Liver (tissue), 9 donors: ENCODE data around the gene USP24. TPM values are rescaled to one million over a fixed set of nuclear protein-coding genes. Genes with fewer than 3 reads are reported as not detected.

Experiments
- DNase-seq: peaks from one replicate; pipeline ENCODE4 v3.0.0-alpha.2; 2017; ENCODE audit warnings: low spot score
- H3K27ac ChIP-seq, 2 donors: one replicate each; pipeline ENCODE4 v1.7.0; 2013; ENCODE audit warnings: inconsistent platforms in 2 of 2, low read length in 2 of 2, control low read depth in 1 of 2, low read depth in 1 of 2, mild to moderate bottlenecking in 1 of 2
- H3K27me3 ChIP-seq, 4 donors: one replicate each; pipeline versions ENCODE4 v1.6.1 to v1.7.0; 2013; ENCODE audit warnings: low read length in 3 of 4, inconsistent platforms in 1 of 4, mild to moderate bottlenecking in 1 of 4, moderate library complexity in 1 of 4; ENCODE audit not compliant: control insufficient read depth in 4 of 4, insufficient read depth in 4 of 4
- H3K36me3 ChIP-seq, 4 donors: one replicate each; pipeline versions ENCODE4 v1.6.1 to v1.7.0; 2013; ENCODE audit warnings: low read length in 3 of 4, mild to moderate bottlenecking in 3 of 4, low read depth in 1 of 4, moderate library complexity in 1 of 4; ENCODE audit not compliant: control insufficient read depth in 4 of 4, insufficient read depth in 3 of 4
- H3K4me1 ChIP-seq, 4 donors: one replicate each; pipeline versions ENCODE4 v1.6.1 to v1.7.0; 2013; ENCODE audit warnings: low read length in 3 of 4, mild to moderate bottlenecking in 3 of 4, moderate library complexity in 1 of 4; ENCODE audit not compliant: control insufficient read depth in 4 of 4, insufficient read depth in 4 of 4
- H3K4me3 ChIP-seq, 3 donors: one replicate each; pipeline versions ENCODE4 v1.6.1 to v1.7.0; 2013; ENCODE audit warnings: low read length in 3 of 3, control low read depth in 1 of 3, low read depth in 1 of 3, mild to moderate bottlenecking in 1 of 3
- H3K9ac ChIP-seq, 2 donors: one replicate each; pipeline ENCODE4 v1.7.0; 2013; ENCODE audit warnings: low read length in 2 of 2, mild to moderate bottlenecking in 2 of 2, moderate library complexity in 2 of 2, control low read depth in 1 of 2, low read depth in 1 of 2
- H3K9me3 ChIP-seq, 4 donors: one replicate each; pipeline versions ENCODE4 v1.6.1 to v1.7.0; 2013; ENCODE audit warnings: low read length in 3 of 4; ENCODE audit not compliant: control insufficient read depth in 4 of 4
- ATF3 ChIP-seq: IDR thresholded peaks from 2 replicates; pipeline ENCODE4 v1.6.1; 2016; ENCODE audit warnings: antibody characterized with exemption
- CTCF ChIP-seq: fragments of 150-350 bp; IDR thresholded peaks from 2 replicates; pipeline ENCODE4 v1.5.1; 2017; ENCODE audit warnings: improper control_type of control experiment, low read depth, low read length; ENCODE audit not compliant: missing input control
- EGR1 ChIP-seq, 2 donors: IDR thresholded peaks; 2 replicates each; pipeline ENCODE4 v1.6.1; 2016 to 2018; ENCODE audit warnings: antibody characterized with exemption in 2 of 2, low read depth in 2 of 2
- FOXA2 ChIP-seq: IDR thresholded peaks from 2 replicates; pipeline ENCODE4 v1.6.1; 2016; ENCODE audit warnings: antibody characterized with exemption
- GABPA ChIP-seq, 2 donors: IDR thresholded peaks in 1 of 2; conservative IDR thresholded peaks in 1 of 2; 2 replicates each; pipeline ENCODE4 v1.6.1; 2016; ENCODE audit warnings: antibody characterized with exemption in 2 of 2, mild to moderate bottlenecking in 1 of 2, moderate library complexity in 1 of 2
- HNF4A ChIP-seq, 2 donors: conservative IDR thresholded peaks; 2 replicates each; pipeline ENCODE4 v1.6.1; 2016; ENCODE audit warnings: antibody characterized with exemption in 2 of 2, mild to moderate bottlenecking in 2 of 2
- HNF4G ChIP-seq: IDR thresholded peaks from 2 replicates; pipeline ENCODE4 v1.6.1; 2016; ENCODE audit warnings: antibody characterized with exemption
- JUND ChIP-seq, 2 donors: IDR thresholded peaks; 2 replicates each; pipeline ENCODE4 v1.6.1; 2016; ENCODE audit warnings: antibody characterized with exemption in 2 of 2
- MAX ChIP-seq: IDR thresholded peaks from 2 replicates; pipeline ENCODE4 v1.6.1; 2016; ENCODE audit warnings: antibody characterized with exemption
- RXRA ChIP-seq, 2 donors: IDR thresholded peaks; 2 replicates each; pipeline ENCODE4 v1.6.1; 2017 to 2018; ENCODE audit warnings: antibody characterized with exemption in 2 of 2, mild to moderate bottlenecking in 1 of 2
- TAF1 ChIP-seq: conservative IDR thresholded peaks from 2 replicates; pipeline ENCODE4 v1.6.1; 2016; ENCODE audit warnings: antibody characterized with exemption, mild to moderate bottlenecking
- YY1 ChIP-seq: IDR thresholded peaks from 2 replicates; pipeline ENCODE4 v1.6.1; 2016; ENCODE audit warnings: antibody characterized with exemption, mild to moderate bottlenecking
- WGBS: extraction: QIAGEN DNeasy Blood & Tissue Kit; methylation state at CpG from one replicate; pipeline ENCODE4 v1.1.7; 2013; 5-methylcytosine and 5-hydroxymethylcytosine counted together
- polyA plus RNA-seq, 2 donors: library from polyadenylated mRNA; stranded (reverse) in 1 of 2; unstranded in 1 of 2; fragments of 200-250 nt in 1 of 2; fragments of >200 nt in 1 of 2; fragmentation: Nextera tagmentation in 1 of 2; extraction: Ambion mirVana in 1 of 2; gene quantifications; one replicate each; pipeline versions ENCODE4 v1.2.1 to v1.2.3, GENCODE V29; 2013 to 2015
- total RNA-seq, 2 donors: library from RNA; depleted of rRNA; stranded (reverse); fragments of >200 nt; gene quantifications; one replicate each; pipeline ENCODE4 v1.2.3, GENCODE V29; 2014
- donor health status: healthy.
- donor health status: healthy.
- donor health status: healthy.
- donor health status: healthy.
- donor health status: healthy.

The USP24 gene
- total and polyA plus RNA-seq, 4 donors = 7.0 to 75.8 (median 20.3) TPM

- TF ChIP-seq ATF3 = no peak
- TF ChIP-seq MAX = no peak
- no peak for TF ChIP-seq HNF4G
- no peak for TF ChIP-seq HNF4A (conservative IDR thresholded peaks at IDR 0.05)
- TF ChIP-seq YY1 = no peak
- no peak for TF ChIP-seq JUND (IDR thresholded peaks at IDR 0.05)
- no peak for TF ChIP-seq GABPA (IDR thresholded peaks at IDR 0.05 in 1 of 2, conservative IDR thresholded peaks at IDR 0.05 in 1 of 2)
- TF ChIP-seq TAF1 = no peak
- no peak for TF ChIP-seq RXRA (IDR thresholded peaks at IDR 0.05)
Measured at GRCh38 chr1:55171694-55172093, 43.5 kb downstream of the USP24 start (continued).

GRCh38 chr1:55170426-55170825 lies 44.7 kb downstream of the USP24 start:
- Histone ChIP-seq H3K9me3 (no peaks in the 10 kb centered on the region), H3K9ac (no peak overlapping the region), H3K27ac (no peak overlapping the region), H3K36me3 (peaks cover 2 to 18% (median 13%) of the 10 kb centered on the region in 4 donors), H3K27me3 (no peaks in the 10 kb centered on the region), H3K4me1 (no peaks in the 10 kb centered on the region), H3K4me3 (no peak overlapping the region)
- 95% methylated on average over 1 of the region's 1 CpG for WGBS
- no peak for DNase-seq
- TF ChIP-seq EGR1 (IDR thresholded peaks at IDR 0.05; ENCODE audit: low read depth in 2 of 2) = no peak
- no peak for TF ChIP-seq TAF1
- no peak for TF ChIP-seq FOXA2
- TF ChIP-seq JUND (IDR thresholded peaks at IDR 0.05) = no peak
- TF ChIP-seq HNF4G = no peak
- no peak for TF ChIP-seq MAX
- no peak for TF ChIP-seq CTCF
- no peak for TF ChIP-seq HNF4A (conservative IDR thresholded peaks at IDR 0.05)

- H3K27ac ChIP-seq = no peak overlapping the region
- no peak overlapping the region for H3K9ac ChIP-seq
- H3K4me3 ChIP-seq = no peak overlapping the region
- H3K27me3 ChIP-seq = no peaks in the 10 kb centered on the region
- H3K36me3 ChIP-seq = peaks cover 2 to 21% (median 13%) of the 10 kb centered on the region in 4 donors
- TF ChIP-seq ATF3 (no peak), MAX (no peak), FOXA2 (no peak)
- H3K4me1 ChIP-seq = no peaks in the 10 kb centered on the region
- H3K9me3 ChIP-seq = no peaks in the 10 kb centered on the region
- WGBS = 95% methylated on average over 1 of the region's 1 CpG
- DNase-seq = no peak
Measured at GRCh38 chr1:55169126-55169525, 46.0 kb downstream of the USP24 start.

- no peak overlapping the region for H3K4me3 ChIP-seq
- H3K4me1 ChIP-seq = no peaks in the 10 kb centered on the region
- H3K27me3 ChIP-seq = no peaks in the 10 kb centered on the region
- no peak overlapping the region for H3K9ac ChIP-seq
- H3K9me3 ChIP-seq = no peaks in the 10 kb centered on the region
- no peak for DNase-seq
- WGBS = 93% methylated on average over 4 of the region's 4 CpGs
- no peak overlapping the region for H3K27ac ChIP-seq
- no peak for TF ChIP-seq CTCF
- peaks cover 2 to 22% (median 14%) of the 10 kb centered on the region in 4 donors for H3K36me3 ChIP-seq
Measured at GRCh38 chr1:55168353-55168752, 46.8 kb downstream of the USP24 start.
